ENCODE data around the gene CRAMP1.

CRAMP1 gene

GRCh38 chr16:1670371-1670770 is 58.2 kb downstream of the CRAMP1 start:
- Histone ChIP-seq H3K4me3 (ENCODE audit: low read length) (no peak overlapping the region), H3K4me1 (ENCODE audit: control insufficient read depth, insufficient read depth, low read length) (no peaks in the 10 kb centered on the region), H3K27ac (ENCODE audit: low read depth, low read length) (no peak overlapping the region), H3K36me3 (ENCODE audit: control insufficient read depth, insufficient read depth, low read length) (peaks cover 59% of the 10 kb centered on the region), H3K9ac (ENCODE audit: low read length) (no peak overlapping the region), H3K27me3 (ENCODE audit: control insufficient read depth, insufficient read depth, low read length) (no peaks in the 10 kb centered on the region)

- Histone ChIP-seq H3K4me3 (ENCODE audit: low read length) (no peak overlapping the region), H3K27ac (ENCODE audit: low read depth, low read length) (no peak overlapping the region), H3K27me3 (ENCODE audit: control insufficient read depth, insufficient read depth, low read length) (no peaks in the 10 kb centered on the region), H3K36me3 (ENCODE audit: control insufficient read depth, insufficient read depth, low read length) (peaks cover 59% of the 10 kb centered on the region), H3K9ac (ENCODE audit: low read length) (no peak overlapping the region), H3K4me1 (ENCODE audit: control insufficient read depth, insufficient read depth, low read length) (no peaks in the 10 kb centered on the region)
Observed at GRCh38 chr16:1670866-1671265, 58.7 kb downstream of the CRAMP1 start.

DNA sequence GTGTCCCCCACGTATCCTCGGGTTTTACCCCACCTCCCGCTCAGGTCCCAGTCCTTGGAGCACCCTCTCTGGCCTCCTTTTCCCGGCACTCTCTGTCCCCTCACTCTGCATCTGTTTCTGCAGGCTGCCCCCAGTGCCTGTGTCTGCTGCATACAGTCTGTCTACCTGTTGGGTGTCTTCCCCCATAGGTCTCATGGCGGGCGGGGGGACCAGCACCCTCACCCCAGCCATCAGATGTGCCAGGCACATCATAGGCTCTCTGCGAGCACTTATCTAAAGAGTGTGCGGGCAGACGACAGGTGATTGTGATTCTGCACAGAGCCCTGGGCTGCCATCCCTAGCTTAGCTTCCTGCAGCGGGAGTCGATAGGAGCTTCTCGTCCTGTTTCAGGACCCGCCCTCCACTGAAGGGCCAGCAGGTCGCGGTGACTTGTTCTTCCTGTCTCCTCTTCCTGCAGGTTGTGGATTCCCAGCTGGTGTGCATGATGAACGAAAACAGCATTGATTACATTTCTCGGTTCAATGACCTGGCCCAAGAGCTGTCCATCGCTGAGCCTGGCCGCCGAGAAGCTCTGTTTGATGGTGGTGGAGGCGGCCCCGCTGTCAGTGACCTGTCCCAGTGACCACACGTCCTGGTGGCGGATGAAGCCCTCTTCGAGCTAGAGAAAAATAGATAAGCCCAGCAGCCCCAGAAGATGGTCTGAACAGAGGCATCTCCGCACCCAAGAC is 61.4 kb downstream of the CRAMP1 start:
- no peak overlapping the region for H3K9ac ChIP-seq (ENCODE audit: low read length)
- H3K27me3 ChIP-seq (ENCODE audit: control insufficient read depth, insufficient read depth, low read length): no peaks in the 10 kb centered on the region
- H3K4me3 ChIP-seq (ENCODE audit: low read length): no peak overlapping the region
- H3K4me1 ChIP-seq (ENCODE audit: control insufficient read depth, insufficient read depth, low read length): no peaks in the 10 kb centered on the region
- H3K27ac ChIP-seq (ENCODE audit: low read depth, low read length): no peak overlapping the region
- peaks cover 45% of the 10 kb centered on the region for H3K36me3 ChIP-seq (ENCODE audit: control insufficient read depth, insufficient read depth, low read length)

GRCh38 chr16:1674306-1674705 is 62.1 kb downstream of the CRAMP1 start:
- Histone ChIP-seq H3K4me1 (ENCODE audit: control insufficient read depth, insufficient read depth, low read length) (peaks cover 3% of the 10 kb centered on the region), H3K4me3 (ENCODE audit: low read length) (no peak overlapping the region), H3K36me3 (ENCODE audit: control insufficient read depth, insufficient read depth, low read length) (peaks cover 38% of the 10 kb centered on the region), H3K9ac (ENCODE audit: low read length) (no peak overlapping the region), H3K27ac (ENCODE audit: low read depth, low read length) (no peak overlapping the region), H3K27me3 (ENCODE audit: control insufficient read depth, insufficient read depth, low read length) (no peaks in the 10 kb centered on the region)

- Histone ChIP-seq H3K27me3 (ENCODE audit: control insufficient read depth, insufficient read depth, low read length) (no peaks in the 10 kb centered on the region), H3K9ac (ENCODE audit: low read length) (no peak overlapping the region), H3K27ac (ENCODE audit: low read depth, low read length) (no peak overlapping the region), H3K4me1 (ENCODE audit: control insufficient read depth, insufficient read depth, low read length) (peaks cover 3% of the 10 kb centered on the region), H3K36me3 (ENCODE audit: control insufficient read depth, insufficient read depth, low read length) (peaks cover 34% of the 10 kb centered on the region), H3K4me3 (ENCODE audit: low read length) (no peak overlapping the region)
Observed at GRCh38 chr16:1674751-1675664, 62.8 kb downstream of the CRAMP1 start.

- peaks cover 3% of the 10 kb centered on the region for H3K4me1 ChIP-seq (ENCODE audit: control insufficient read depth, insufficient read depth, low read length)
- H3K36me3 ChIP-seq (ENCODE audit: control insufficient read depth, insufficient read depth, low read length): peaks cover 24% of the 10 kb centered on the region
- no peak overlapping the region for H3K9ac ChIP-seq (ENCODE audit: low read length)
- H3K27ac ChIP-seq (ENCODE audit: low read depth, low read length): no peak overlapping the region
- H3K27me3 ChIP-seq (ENCODE audit: control insufficient read depth, insufficient read depth, low read length): no peaks in the 10 kb centered on the region
- H3K4me3 ChIP-seq (ENCODE audit: low read length): no peak overlapping the region
Observed at GRCh38 chr16:1676661-1677060, 64.5 kb downstream of the CRAMP1 start.

- H3K4me3 ChIP-seq (ENCODE audit: low read length): no peak overlapping the region
- H3K36me3 ChIP-seq (ENCODE audit: control insufficient read depth, insufficient read depth, low read length): peaks cover 23% of the 10 kb centered on the region
- no peak overlapping the region for H3K27ac ChIP-seq (ENCODE audit: low read depth, low read length)
- H3K9ac ChIP-seq (ENCODE audit: low read length): no peak overlapping the region
- peaks cover 3% of the 10 kb centered on the region for H3K4me1 ChIP-seq (ENCODE audit: control insufficient read depth, insufficient read depth, low read length)
- H3K27me3 ChIP-seq (ENCODE audit: control insufficient read depth, insufficient read depth, low read length): no peaks in the 10 kb centered on the region
Observed at GRCh38 chr16:1677339-1677738, 65.2 kb downstream of the CRAMP1 start.

- H3K36me3 ChIP-seq (ENCODE audit: control insufficient read depth, insufficient read depth, low read length): peaks cover 18% of the 10 kb centered on the region
- H3K9ac ChIP-seq (ENCODE audit: low read length): no peak within 1 kb of the TSS
- H3K27ac ChIP-seq (ENCODE audit: low read depth, low read length): no peak within 1 kb of the TSS
- no peaks in the 10 kb centered on the region for H3K27me3 ChIP-seq (ENCODE audit: control insufficient read depth, insufficient read depth, low read length)
- peak within 1 kb of the TSS; percentile 76 for H3K4me3 ChIP-seq (ENCODE audit: low read length)
- H3K4me1 ChIP-seq (ENCODE audit: control insufficient read depth, insufficient read depth, low read length): peaks cover 3% of the 10 kb centered on the region
Observed at GRCh38 chr16:1677942-1678499, 65.9 kb downstream of the CRAMP1 start, which contains the start of gene JPT2. TSS of gene JPT2 (plus strand) at chr16:1678279. CDS start at chr16:1678313, 34 bp downstream.

DNA sequence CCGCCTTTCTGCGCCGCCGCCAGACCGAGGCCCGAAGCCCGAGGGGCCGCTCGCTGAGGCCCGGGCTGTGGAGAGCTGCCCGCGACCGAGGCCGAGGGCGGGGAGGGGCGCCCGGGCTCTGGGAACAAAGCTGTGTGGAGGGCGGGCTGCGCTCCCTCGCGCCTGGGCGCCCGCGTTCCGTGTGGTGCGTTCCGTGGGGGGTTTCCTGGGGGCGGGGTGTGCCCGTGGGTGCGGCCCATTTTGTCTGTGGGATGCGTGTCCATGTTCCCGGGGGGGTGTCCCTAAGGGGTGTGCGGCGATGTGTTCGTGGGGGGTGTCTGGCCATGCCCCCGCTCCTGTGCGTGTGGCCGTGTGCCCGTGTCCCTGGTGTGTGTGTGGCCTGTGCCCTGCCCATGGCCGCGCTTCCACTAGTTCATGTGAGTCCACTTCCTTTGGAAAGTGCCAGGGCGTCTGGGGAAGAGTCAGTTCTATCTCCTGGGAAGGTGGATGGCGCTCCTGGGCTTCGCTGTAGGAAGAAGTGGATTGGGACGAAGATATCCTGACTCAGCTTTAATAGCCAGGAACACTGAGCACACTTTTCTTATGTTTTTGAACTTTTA is 66.4 kb downstream of the CRAMP1 start:
- Histone ChIP-seq H3K4me1 (ENCODE audit: control insufficient read depth, insufficient read depth, low read length) (peaks cover 3% of the 10 kb centered on the region), H3K4me3 (ENCODE audit: low read length) (peak overlapping the region; percentile 76), H3K27ac (ENCODE audit: low read depth, low read length) (no peak overlapping the region), H3K36me3 (ENCODE audit: control insufficient read depth, insufficient read depth, low read length) (peaks cover 18% of the 10 kb centered on the region), H3K27me3 (ENCODE audit: control insufficient read depth, insufficient read depth, low read length) (no peaks in the 10 kb centered on the region), H3K9ac (ENCODE audit: low read length) (no peak overlapping the region)

DNA sequence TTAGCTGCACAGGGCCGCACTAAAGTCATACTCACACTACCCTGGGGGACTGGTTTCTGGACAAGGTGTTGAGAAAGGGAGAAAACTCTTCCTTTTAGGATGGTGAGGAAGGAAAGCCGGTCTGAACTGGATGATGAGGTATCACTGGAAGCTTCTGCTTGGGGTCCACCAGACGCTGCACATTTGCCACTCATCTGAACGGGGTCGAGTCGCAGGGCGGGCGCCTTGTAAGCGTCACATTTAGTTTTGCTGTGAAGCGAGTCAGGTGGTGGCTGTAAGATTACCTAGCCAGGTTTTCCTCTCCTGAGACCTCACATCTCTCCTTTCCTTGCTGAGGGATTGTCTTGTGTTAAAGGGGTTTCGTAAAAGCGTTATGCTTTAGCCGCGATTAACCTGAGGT is 68.2 kb downstream of the CRAMP1 start:
- Histone ChIP-seq H3K4me1 (ENCODE audit: control insufficient read depth, insufficient read depth, low read length) (peaks cover 3% of the 10 kb centered on the region), H3K27me3 (ENCODE audit: control insufficient read depth, insufficient read depth, low read length) (no peaks in the 10 kb centered on the region), H3K27ac (ENCODE audit: low read depth, low read length) (no peak overlapping the region), H3K4me3 (ENCODE audit: low read length) (no peak overlapping the region), H3K9ac (ENCODE audit: low read length) (no peak overlapping the region), H3K36me3 (ENCODE audit: control insufficient read depth, insufficient read depth, low read length) (peaks cover 6% of the 10 kb centered on the region)

- no peaks in the 10 kb centered on the region for H3K36me3 ChIP-seq (ENCODE audit: control insufficient read depth, insufficient read depth, low read length)
- H3K27ac ChIP-seq (ENCODE audit: low read depth, low read length): no peak overlapping the region
- H3K4me3 ChIP-seq (ENCODE audit: low read length): no peak overlapping the region
- peaks cover 3% of the 10 kb centered on the region for H3K4me1 ChIP-seq (ENCODE audit: control insufficient read depth, insufficient read depth, low read length)
- no peak overlapping the region for H3K9ac ChIP-seq (ENCODE audit: low read length)
- no peaks in the 10 kb centered on the region for H3K27me3 ChIP-seq (ENCODE audit: control insufficient read depth, insufficient read depth, low read length)
Observed at GRCh38 chr16:1681032-1681431, 68.9 kb downstream of the CRAMP1 start.

Data from rectal smooth muscle tissue (tissue), 1 donor.